K562 (cell line): ENCODE results near the gene HDAC2. TPM values are rescaled to one million over a fixed set of nuclear protein-coding genes. Genes with fewer than 3 reads are reported as not detected.

Experiments
- ATAC-seq: fragments of 200-7000 bp; cut with Tn5 transposase; 3 replicates; pipeline ENCODE4 v1.9.1; 2020; ENCODE audit warnings: moderate library complexity
- BruUV-seq: library from RNA; stranded (reverse); fragments of 400-500 nt; replicated peaks from 2 replicates; lab custom pipeline; 2021; lab: Mats Ljungman, UMichigan
- CTCF ChIA-PET: fragments of 300-600 bp; formaldehyde crosslinking; extraction: SDS; loops from one replicate; lab custom pipeline; 2021; ENCODE audit warnings: low intra/inter-chr PET ratio; lab: Yijun Ruan, JAX
- POLR2A ChIA-PET: fragments of 300-600, 350-650 bp; sonication (Branson Sonifier 250); formaldehyde crosslinking; extraction: SDS; loops from one replicate; lab custom pipeline; 2021; ENCODE audit warnings: antibody characterized with exemption, inconsistent platforms; lab: Yijun Ruan, JAX
- DNase-seq, 4 experiments: peaks; one replicate each; pipeline versions ENCODE4 v3.0.0 to v3.0.0-alpha.2; 2011 to 2018; ENCODE audit warnings: low spot score in 3 of 4, mixed read lengths in 3 of 4; ENCODE audit errors: extremely low read depth in 1 of 4
- FAIRE-seq: peaks from 2 replicates; lab custom pipeline; 2011; peaks lifted over from hg19 to GRCh38; lab: Jason Lieb, UNC
- H2AFZ ChIP-seq: 2 replicates; pipeline ENCODE4 v1.6.0; 2011; ENCODE audit warnings: low read depth, low read length, control low read depth, inconsistent platforms
- H3K27ac ChIP-seq: fragments of 200-600 bp; 3 replicates; pipeline ENCODE4 v1.8.0; 2011; ENCODE audit warnings: low read depth, mild to moderate bottlenecking, control low read depth, inconsistent platforms, low read length, moderate library complexity, mixed read lengths; ENCODE audit errors: extremely low read depth
- H3K27me3 ChIP-seq, 2 experiments: fragments of 300-600 bp in 1 of 2; 2 replicates in 1 of 2; 3 replicates in 1 of 2; pipeline versions ENCODE4 v1.6.0 to v1.8.0; 2011; ENCODE audit warnings: inconsistent platforms in 2 of 2, low read length in 2 of 2, mild to moderate bottlenecking in 1 of 2, mixed read lengths in 1 of 2, moderate library complexity in 1 of 2; ENCODE audit not compliant: control insufficient read depth in 2 of 2, insufficient read depth in 2 of 2
- H3K36me3 ChIP-seq: fragments of 300-600 bp; 3 replicates; pipeline ENCODE4 v1.8.0; 2011; ENCODE audit warnings: mild to moderate bottlenecking, low read length, inconsistent platforms; ENCODE audit not compliant: control insufficient read depth, insufficient read depth
- H3K4me1 ChIP-seq, 2 experiments: fragments of 200-600 bp in 1 of 2; replicated peaks in 1 of 2; 2 replicates in 1 of 2; 3 replicates in 1 of 2; pipeline versions ENCODE4 v1.5.1 to v1.8.0; 2011; ENCODE audit warnings: inconsistent platforms in 2 of 2, low read length in 2 of 2, mild to moderate bottlenecking in 1 of 2, mixed read lengths in 1 of 2, moderate library complexity in 1 of 2; ENCODE audit not compliant: control insufficient read depth in 2 of 2, insufficient read depth in 2 of 2
- H3K4me2 ChIP-seq: 2 replicates; pipeline ENCODE4 v1.6.1; 2011; ENCODE audit warnings: low read length, control low read depth, inconsistent platforms, mixed read lengths; ENCODE audit not compliant: insufficient read depth
- H3K4me3 ChIP-seq: fragments of 200-600 bp; sonication (generic), shearing (Covaris generic); 2 replicates; pipeline ENCODE4 v1.5.1; 2016; ENCODE audit warnings: control low read depth, inconsistent platforms
- H3K79me2 ChIP-seq: fragments of 200-600 bp; 3 replicates; pipeline ENCODE4 v1.8.0; 2011; ENCODE audit warnings: low read length, inconsistent platforms; ENCODE audit not compliant: control insufficient read depth, insufficient read depth
- H3K9ac ChIP-seq, 2 experiments: 2 replicates each; pipeline versions ENCODE4 v1.6.0 to v1.6.1; 2011; ENCODE audit warnings: low read depth in 2 of 2, low read length in 2 of 2, control low read depth in 1 of 2, inconsistent platforms in 1 of 2, mild to moderate bottlenecking in 1 of 2, mixed read lengths in 1 of 2; ENCODE audit not compliant: insufficient read depth in 1 of 2
- H3K9me1 ChIP-seq: one replicate; pipeline ENCODE4 v1.6.0; 2011; ENCODE audit warnings: inconsistent platforms, mild to moderate bottlenecking, low read length, moderate library complexity; ENCODE audit not compliant: control insufficient read depth, insufficient read depth
- H3K9me3 ChIP-seq: replicated peaks from 2 replicates; pipeline ENCODE4 v1.5.1; 2011; ENCODE audit warnings: low read depth, low read length, inconsistent platforms; ENCODE audit not compliant: control insufficient read depth, insufficient read depth
- H4K20me1 ChIP-seq: replicated peaks from 2 replicates; pipeline ENCODE4 v1.6.1; 2011; ENCODE audit warnings: low read length, inconsistent platforms, mixed read lengths; ENCODE audit not compliant: control insufficient read depth, insufficient read depth
- RAD21 ChIP-seq, 2 experiments: fragments of 250-450 bp in 1 of 2; fragments of 450-650 bp in 1 of 2; sonication (Bioruptor Pico) in 1 of 2; formaldehyde crosslinking in 1 of 2; IDR thresholded peaks in 1 of 2; conservative IDR thresholded peaks in 1 of 2; 2 replicates each; pipeline versions ENCODE4 v1.4.0 to v1.8.0; 2020 to 2022; ENCODE audit warnings: mild to moderate bottlenecking in 2 of 2, moderate library complexity in 1 of 2
- THRAP3 ChIP-seq: fragments of 450-650 bp; IDR thresholded peaks from 2 replicates; pipeline ENCODE4 v1.6.1; 2016; ENCODE audit warnings: mild to moderate bottlenecking, inconsistent platforms, borderline replicate concordance
- WGBS: fragments of 100-300 bp; shearing (Covaris generic); methylation state at CpG from one replicate; pipeline ENCODE4 v1.1.6; 2016; ENCODE audit warnings: low coverage, mixed read lengths; ENCODE audit not compliant: insufficient coverage; ENCODE audit errors: missing lambda C conversion rate; 5-methylcytosine and 5-hydroxymethylcytosine counted together
- in situ Hi-C: fragments of 300-500 bp; cut with MboI; formaldehyde crosslinking; loops from 4 replicates; pipeline ENCODE4 v1.15.0; 2018; ENCODE audit warnings: inconsistent platforms, mixed read lengths
- intact Hi-C: fragments of 100-400 bp; cut with micrococcal nuclease; formaldehyde crosslinking; loops from 2 replicates; pipeline ENCODE4 v1.14.2; 2022
- polyA plus RNA-seq, 8 experiments: library from polyadenylated mRNA; depleted of rRNA in 4 of 8; stranded (reverse) in 5 of 8; unstranded in 3 of 8; fragments of >200 nt; fragmentation: Nextera tagmentation in 2 of 8; fragmentation: Illumina TruSeq in 1 of 8; extraction: Ambion mirVana in 2 of 8; extraction: Trizol in 1 of 8; gene quantifications; 2 replicates each; pipeline versions ENCODE4 v1.2.1 to v1.2.3, GENCODE V29; 2011 to 2014; ENCODE audit warnings: inconsistent platforms in 1 of 8, missing spikeins in 1 of 8
- total RNA-seq, 7 experiments: library from RNA; depleted of rRNA in 6 of 7; stranded (reverse); fragments of >200 nt in 6 of 7; fragmentation: Illumina TruSeq in 2 of 7; extraction: Trizol in 2 of 7; gene quantifications; 2 replicates each; pipeline versions ENCODE4 v1.2.1 to v1.2.3, GENCODE V29; 2011 to 2021; ENCODE audit warnings: low replicate concordance in 1 of 7
- TF ChIP-seq, protein P1 (sequence below), 2 experiments: fragments of 450-650 bp; formaldehyde crosslinking in 1 of 2; IDR thresholded peaks; 2 replicates each; pipeline versions ENCODE4 v1.4.0 to v1.6.1; 2014 to 2020; ENCODE audit warnings: mild to moderate bottlenecking in 2 of 2, borderline replicate concordance in 1 of 2, low read depth in 1 of 2
- TF ChIP-seq, protein P2 (sequence below), 3 experiments: IDR thresholded peaks in 2 of 3; conservative IDR thresholded peaks in 1 of 3; 2 replicates each; pipeline ENCODE4 v1.5.1; 2011 to 2012; ENCODE audit warnings: low read length in 3 of 3, mild to moderate bottlenecking in 3 of 3, control low read depth in 2 of 3, improper control_type of control experiment in 1 of 3, inconsistent platforms in 1 of 3, low read depth in 1 of 3, mixed read lengths in 1 of 3, moderate library complexity in 1 of 3; ENCODE audit not compliant: insufficient read depth in 2 of 3

Gene HDAC2
- total and polyA plus RNA-seq, 9 of the 15 experiments (the other 6 are each of a cell fraction or from before 2014, with no cell fraction given): 67.0 to 277 (median 151) TPM

DNA sequence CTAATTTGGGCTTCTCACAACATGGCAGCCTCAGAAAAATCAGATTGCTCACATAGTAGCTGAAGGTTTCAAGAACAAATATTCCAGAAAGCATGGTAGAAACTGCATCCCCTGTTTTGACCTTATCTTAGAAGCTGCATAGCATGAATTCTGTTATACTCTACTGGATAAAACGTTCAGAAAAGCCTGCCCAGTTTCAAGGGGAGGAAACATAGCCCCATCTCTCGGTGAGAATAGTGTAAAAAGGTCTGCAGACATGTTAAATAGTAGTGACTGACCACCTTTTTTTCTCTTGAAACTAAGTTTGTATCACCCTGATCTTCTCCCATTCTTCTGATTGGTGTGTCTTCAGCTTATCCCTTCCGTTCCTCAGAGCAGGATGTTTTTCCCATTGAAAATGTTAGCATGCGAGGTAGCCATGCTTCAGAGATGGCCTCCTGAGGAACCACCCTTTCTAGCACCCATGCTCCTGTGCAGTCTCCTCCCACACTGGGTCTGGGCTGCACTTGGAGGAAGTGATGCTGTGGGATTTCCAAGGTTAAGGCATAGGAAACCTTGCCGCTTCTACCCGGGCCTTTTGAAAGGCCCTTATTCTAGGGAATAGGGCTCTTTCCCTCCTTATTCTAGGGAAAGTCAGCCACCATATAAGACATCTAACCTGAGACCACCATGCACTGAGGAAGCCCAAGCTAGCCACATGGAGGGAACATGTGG lies 63.7 kb downstream of the HDAC2 start:
- no peak for FAIRE-seq
- H3K9ac ChIP-seq: no peak overlapping the region
- BruUV-seq: no TSS peak
- H3K27ac ChIP-seq: no peak overlapping the region
- H2AFZ ChIP-seq: no peak overlapping the region
- no peaks in the 10 kb centered on the region for H3K27me3 ChIP-seq
- H4K20me1 ChIP-seq: no peaks in the 10 kb centered on the region
- no peaks in the 10 kb centered on the region for H3K9me1 ChIP-seq
- 21% methylated on average over 6 of the region's 6 CpGs for WGBS
- peak; percentile 56; the same call in 2 of the 3 replicates for ATAC-seq
- in situ Hi-C loops: loop anchor here (25.0 kb wide), 2 partner anchors 1020 to 1720 kb away; no protein-coding TSS in a partner anchor
- ChIA-PET CTCF (no interaction called here), POLR2A (no interaction called here)
- DNase-seq: no peak
- TF ChIP-seq THRAP3: no peak
- TF ChIP-seq, protein P1, sequence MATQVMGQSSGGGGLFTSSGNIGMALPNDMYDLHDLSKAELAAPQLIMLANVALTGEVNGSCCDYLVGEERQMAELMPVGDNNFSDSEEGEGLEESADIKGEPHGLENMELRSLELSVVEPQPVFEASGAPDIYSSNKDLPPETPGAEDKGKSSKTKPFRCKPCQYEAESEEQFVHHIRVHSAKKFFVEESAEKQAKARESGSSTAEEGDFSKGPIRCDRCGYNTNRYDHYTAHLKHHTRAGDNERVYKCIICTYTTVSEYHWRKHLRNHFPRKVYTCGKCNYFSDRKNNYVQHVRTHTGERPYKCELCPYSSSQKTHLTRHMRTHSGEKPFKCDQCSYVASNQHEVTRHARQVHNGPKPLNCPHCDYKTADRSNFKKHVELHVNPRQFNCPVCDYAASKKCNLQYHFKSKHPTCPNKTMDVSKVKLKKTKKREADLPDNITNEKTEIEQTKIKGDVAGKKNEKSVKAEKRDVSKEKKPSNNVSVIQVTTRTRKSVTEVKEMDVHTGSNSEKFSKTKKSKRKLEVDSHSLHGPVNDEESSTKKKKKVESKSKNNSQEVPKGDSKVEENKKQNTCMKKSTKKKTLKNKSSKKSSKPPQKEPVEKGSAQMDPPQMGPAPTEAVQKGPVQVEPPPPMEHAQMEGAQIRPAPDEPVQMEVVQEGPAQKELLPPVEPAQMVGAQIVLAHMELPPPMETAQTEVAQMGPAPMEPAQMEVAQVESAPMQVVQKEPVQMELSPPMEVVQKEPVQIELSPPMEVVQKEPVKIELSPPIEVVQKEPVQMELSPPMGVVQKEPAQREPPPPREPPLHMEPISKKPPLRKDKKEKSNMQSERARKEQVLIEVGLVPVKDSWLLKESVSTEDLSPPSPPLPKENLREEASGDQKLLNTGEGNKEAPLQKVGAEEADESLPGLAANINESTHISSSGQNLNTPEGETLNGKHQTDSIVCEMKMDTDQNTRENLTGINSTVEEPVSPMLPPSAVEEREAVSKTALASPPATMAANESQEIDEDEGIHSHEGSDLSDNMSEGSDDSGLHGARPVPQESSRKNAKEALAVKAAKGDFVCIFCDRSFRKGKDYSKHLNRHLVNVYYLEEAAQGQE (IDR thresholded peaks at IDR 0.05; ENCODE audit: borderline replicate concordance): peak; percentile 8; the same call in 1 of the 2 replicates
- TF ChIP-seq, protein P1 (CRISPR knock-in tag; IDR thresholded peaks at IDR 0.05; ENCODE audit: low read depth): no peak
- peak in 1 of 2 experiments; percentile 36; a peak in 2 of 4 replicates for TF ChIP-seq RAD21 (CRISPR knock-in tag; conservative IDR thresholded peaks at IDR 0.05 in 1 of 2, IDR thresholded peaks at IDR 0.05 in 1 of 2)
- TF ChIP-seq, protein P2, sequence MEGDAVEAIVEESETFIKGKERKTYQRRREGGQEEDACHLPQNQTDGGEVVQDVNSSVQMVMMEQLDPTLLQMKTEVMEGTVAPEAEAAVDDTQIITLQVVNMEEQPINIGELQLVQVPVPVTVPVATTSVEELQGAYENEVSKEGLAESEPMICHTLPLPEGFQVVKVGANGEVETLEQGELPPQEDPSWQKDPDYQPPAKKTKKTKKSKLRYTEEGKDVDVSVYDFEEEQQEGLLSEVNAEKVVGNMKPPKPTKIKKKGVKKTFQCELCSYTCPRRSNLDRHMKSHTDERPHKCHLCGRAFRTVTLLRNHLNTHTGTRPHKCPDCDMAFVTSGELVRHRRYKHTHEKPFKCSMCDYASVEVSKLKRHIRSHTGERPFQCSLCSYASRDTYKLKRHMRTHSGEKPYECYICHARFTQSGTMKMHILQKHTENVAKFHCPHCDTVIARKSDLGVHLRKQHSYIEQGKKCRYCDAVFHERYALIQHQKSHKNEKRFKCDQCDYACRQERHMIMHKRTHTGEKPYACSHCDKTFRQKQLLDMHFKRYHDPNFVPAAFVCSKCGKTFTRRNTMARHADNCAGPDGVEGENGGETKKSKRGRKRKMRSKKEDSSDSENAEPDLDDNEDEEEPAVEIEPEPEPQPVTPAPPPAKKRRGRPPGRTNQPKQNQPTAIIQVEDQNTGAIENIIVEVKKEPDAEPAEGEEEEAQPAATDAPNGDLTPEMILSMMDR (IDR thresholded peaks at IDR 0.05 in 2 of 3, conservative IDR thresholded peaks at IDR 0.05 in 1 of 3; ENCODE audit: insufficient read depth in 2 of 3, low read depth in 1 of 3, low read length in 3 of 3): 0 out of 6 replicates have a peak, but pooled peaks of 1 of the 3 experiments have one; percentile 27
- H3K36me3 ChIP-seq: no peaks in the 10 kb centered on the region
- H3K4me2 ChIP-seq: no peak overlapping the region
- intact Hi-C loops: loop anchor here (1.0 to 10.0 kb wide), 4 partner anchors 50 to 1722 kb away; partner anchors contain the start of gene MARCKS
- H3K9me3 ChIP-seq: no peaks in the 10 kb centered on the region
- H3K4me1 ChIP-seq: no peaks in the 10 kb centered on the region
- no peak overlapping the region for H3K4me3 ChIP-seq
- no peaks in the 10 kb centered on the region for H3K79me2 ChIP-seq
